RKO (cell line): Measurements from ENCODE around the gene PIGP.
"Not testable (repeated sequence)": the region's sequence is repeated elsewhere in the genome, so short reads cannot be mapped to it uniquely, and the experiment has no call there.

Experiments
- DNase-seq: peaks from one replicate; pipeline ENCODE4 v3.0.0-alpha.2; 2016; ENCODE audit warnings: low spot score

Gene PIGP

GRCh38 chr21:37044643-37045042 is 28.2 kb downstream of the PIGP start:
- DNase-seq: no peak

GRCh38 chr21:37043818-37044217 is 29.1 kb downstream of the PIGP start:
- DNase-seq: no peak

GRCh38 chr21:37041706-37042271 is 31.1 kb downstream of the PIGP start:
- DNase-seq: no peak

- no peak for DNase-seq
Measured at GRCh38 chr21:37040212-37040611, 32.7 kb downstream of the PIGP start.

GRCh38 chr21:37039411-37040075 is 33.3 kb downstream of the PIGP start:
- no peak for DNase-seq

- no peak for DNase-seq
Measured at GRCh38 chr21:37036177-37036576, 36.7 kb downstream of the PIGP start.

- DNase-seq: not testable (repeated sequence)
Measured at GRCh38 chr21:37034394-37034793, 38.5 kb downstream of the PIGP start.

- DNase-seq: peak; percentile 72
Measured at GRCh38 chr21:37032877-37033471, 39.9 kb downstream of the PIGP start.

GRCh38 chr21:37032293-37032692 is 40.6 kb downstream of the PIGP start:
- no peak for DNase-seq

- DNase-seq: no peak
Measured at GRCh38 chr21:37030864-37031263, 42.0 kb downstream of the PIGP start.

- no peak for DNase-seq
Measured at GRCh38 chr21:37028570-37028969, 44.3 kb downstream of the PIGP start.

GRCh38 chr21:37026499-37026898 is 46.4 kb downstream of the PIGP start:
- no peak for DNase-seq

- DNase-seq: no peak
Measured at GRCh38 chr21:37017951-37018679, 54.8 kb downstream of the PIGP start.
